Measurements from ENCODE around the gene PUS1. TPM values are rescaled to one million over a fixed set of nuclear protein-coding genes. Genes with fewer than 3 reads are reported as not detected.
"Not testable (repeated sequence)": the region's sequence is repeated elsewhere in the genome, so short reads cannot be mapped to it uniquely, and the experiment has no call there.

PUS1 gene
- total RNA-seq, 1 experiment from 2014 or later: 74.0 TPM

- Histone ChIP-seq H3K27me3 (ENCODE audit: low read length) (no peaks in the 10 kb centered on the region), H3K79me2 (ENCODE audit: low read length) (no peaks in the 10 kb centered on the region), H2AFZ (ENCODE audit: low read length) (peak overlapping the region; percentile 64), H3K9me2 (replicated peaks; ENCODE audit: low read length) (no peaks in the 10 kb centered on the region), H3K9ac (ENCODE audit: low read length) (peak overlapping the region; percentile 13; the same call in 1 of the 2 replicates), H3K4me1 (ENCODE audit: insufficient read depth, low read length) (peaks cover 29% of the 10 kb centered on the region), H3K36me3 (ENCODE audit: low read depth, low read length) (no peaks in the 10 kb centered on the region), H3K27ac (ENCODE audit: low read length) (peak overlapping the region; percentile 63), H3K9me3 (ENCODE audit: low read length) (no peaks in the 10 kb centered on the region), H3K4me3 (ENCODE audit: low read length) (no peak overlapping the region), H4K20me1 (ENCODE audit: low read length) (no peaks in the 10 kb centered on the region), H3F3A (ENCODE audit: low read length, unreplicated experiment) (peaks cover 4% of the 10 kb centered on the region), H3K4me2 (ENCODE audit: low read length) (peak overlapping the region; percentile 58)
- DNase-seq (peak; percentile 36), ATAC-seq (peak; percentile 47)
- TF ChIP-seq EZH2phosphoT487 (IDR thresholded peaks at IDR 0.05; ENCODE audit: borderline replicate concordance, low read length) (no peak), EZH2 (IDR thresholded peaks at IDR 0.05; ENCODE audit: low read length, unreplicated experiment) (no peak), CTCF (conservative IDR thresholded peaks at IDR 0.05; ENCODE audit: low read depth, low read length) (no peak)
- intact Hi-C loops (cut with micrococcal nuclease): no loop called here
- no TSS peak for BruUV-seq (replicated peaks)
- POLR2A ChIA-PET (ENCODE audit: unreplicated experiment): no interaction called here
- CTCF ChIA-PET: interaction anchor here (0.8 kb wide), 1 partner anchor 19 kb away, joined by 3 read pairs; no protein-coding TSS in a partner anchor
Observed at GRCh38 chr12:131883521-131883900, 45.6 kb upstream of the PUS1 start.

- H3K9me3 ChIP-seq (ENCODE audit: low read length); H4K20me1 ChIP-seq (ENCODE audit: low read length); H3F3A ChIP-seq (ENCODE audit: low read length, unreplicated experiment); BruUV-seq (replicated peaks); H3K27me3 ChIP-seq (ENCODE audit: low read length); H3K36me3 ChIP-seq (ENCODE audit: low read depth, low read length); CTCF ChIA-PET; H3K79me2 ChIP-seq (ENCODE audit: low read length); H3K9me2 ChIP-seq (replicated peaks; ENCODE audit: low read length): not testable (repeated sequence)
- peak; percentile 87 for DNase-seq
- Histone ChIP-seq H3K4me2 (ENCODE audit: low read length) (peak overlapping the region; percentile 67), H3K9ac (ENCODE audit: low read length) (0 out of 2 replicates have a peak overlapping the region, but pooled peaks have one; percentile 22), H3K27ac (ENCODE audit: low read length) (peak overlapping the region; percentile 53), H2AFZ (ENCODE audit: low read length) (peak overlapping the region; percentile 54; the same call in 1 of the 2 replicates), H3K4me3 (ENCODE audit: low read length) (peak overlapping the region; percentile 13; the same call in 1 of the 2 replicates), H3K4me1 (ENCODE audit: insufficient read depth, low read length) (peaks cover 29% of the 10 kb centered on the region)
- peak; percentile 63 for ATAC-seq
- intact Hi-C loops (cut with micrococcal nuclease): loop anchor here (1.0 kb wide), 1 partner anchor 9 kb away; the partner anchor contains the start of gene ULK1
- POLR2A ChIA-PET (ENCODE audit: unreplicated experiment): interaction anchor here (0.5 to 0.6 kb wide), 2 partner anchors 15 to 49 kb away, joined by 3 to 5 read pairs; no protein-coding TSS in a partner anchor
Observed at GRCh38 chr12:131885076-131885475, 44.0 kb upstream of the PUS1 start.

GRCh38 chr12:131885543-131886057 is 43.5 kb upstream of the PUS1 start:
- H3K27ac ChIP-seq (ENCODE audit: low read length): peak overlapping the region; percentile 53
- H3K4me1 ChIP-seq (ENCODE audit: insufficient read depth, low read length): peaks cover 29% of the 10 kb centered on the region
- no peaks in the 10 kb centered on the region for H3K27me3 ChIP-seq (ENCODE audit: low read length)
- H3K9ac ChIP-seq (ENCODE audit: low read length): 0 out of 2 replicates have a peak overlapping the region, but pooled peaks have one; percentile 22
- no peaks in the 10 kb centered on the region for H3K9me2 ChIP-seq (replicated peaks; ENCODE audit: low read length)
- H3K36me3 ChIP-seq (ENCODE audit: low read depth, low read length): no peaks in the 10 kb centered on the region
- H2AFZ ChIP-seq (ENCODE audit: low read length): peak overlapping the region; percentile 54; the same call in 1 of the 2 replicates
- peak overlapping the region; percentile 67 for H3K4me2 ChIP-seq (ENCODE audit: low read length)
- TF ChIP-seq CTCF (conservative IDR thresholded peaks at IDR 0.05; ENCODE audit: low read depth, low read length) (no peak), EZH2phosphoT487 (IDR thresholded peaks at IDR 0.05; ENCODE audit: borderline replicate concordance, low read length) (no peak), EZH2 (IDR thresholded peaks at IDR 0.05; ENCODE audit: low read length, unreplicated experiment) (no peak)
- ChIA-PET CTCF (no interaction called here), POLR2A (ENCODE audit: unreplicated experiment) (interaction anchor here (0.6 kb wide), 1 partner anchor 15 kb away, joined by 5 read pairs; no protein-coding TSS in a partner anchor)
- peaks cover 4% of the 10 kb centered on the region for H3F3A ChIP-seq (ENCODE audit: low read length, unreplicated experiment)
- H4K20me1 ChIP-seq (ENCODE audit: low read length): no peaks in the 10 kb centered on the region
- no peak for DNase-seq
- peak overlapping the region; percentile 13; the same call in 1 of the 2 replicates for H3K4me3 ChIP-seq (ENCODE audit: low read length)
- peak; percentile 16 for ATAC-seq
- intact Hi-C loops (cut with micrococcal nuclease): loop anchor here (1.0 kb wide), 1 partner anchor 9 kb away; the partner anchor contains the start of gene ULK1
- no peaks in the 10 kb centered on the region for H3K79me2 ChIP-seq (ENCODE audit: low read length)
- H3K9me3 ChIP-seq (ENCODE audit: low read length): no peaks in the 10 kb centered on the region
- BruUV-seq (replicated peaks): TSS peak; percentile 97

GRCh38 chr12:131891722-131892121 is 37.4 kb upstream of the PUS1 start:
- H3K9me2 ChIP-seq (replicated peaks; ENCODE audit: low read length); H3K9ac ChIP-seq (ENCODE audit: low read length); H3K27me3 ChIP-seq (ENCODE audit: low read length); H3K27ac ChIP-seq (ENCODE audit: low read length); H4K20me1 ChIP-seq (ENCODE audit: low read length); POLR2A ChIA-PET (ENCODE audit: unreplicated experiment); CTCF ChIA-PET; H3K9me3 ChIP-seq (ENCODE audit: low read length); H2AFZ ChIP-seq (ENCODE audit: low read length); DNase-seq; H3K4me2 ChIP-seq (ENCODE audit: low read length); H3F3A ChIP-seq (ENCODE audit: low read length, unreplicated experiment); H3K79me2 ChIP-seq (ENCODE audit: low read length); H3K4me3 ChIP-seq (ENCODE audit: low read length); intact Hi-C loops (cut with micrococcal nuclease); BruUV-seq (replicated peaks); H3K36me3 ChIP-seq (ENCODE audit: low read depth, low read length); ATAC-seq: not testable (repeated sequence)
- H3K4me1 ChIP-seq (ENCODE audit: insufficient read depth, low read length): peaks cover 10% of the 10 kb centered on the region
